ES-I3 (cell line): ENCODE data around the gene ZNF423.

Experiments
- H3K36me3 ChIP-seq: 2 replicates; pipeline ENCODE4 v1.6.1; 2013; ENCODE audit warnings: mild to moderate bottlenecking, low read length, control low read depth, moderate library complexity; ENCODE audit not compliant: insufficient read depth
- H3K4me1 ChIP-seq: 2 replicates; pipeline ENCODE4 v1.6.1; 2013; ENCODE audit warnings: mild to moderate bottlenecking, control low read depth, low read length; ENCODE audit not compliant: insufficient read depth
- H3K9ac ChIP-seq: 2 replicates; pipeline ENCODE4 v1.6.1; 2013; ENCODE audit warnings: low read depth, mild to moderate bottlenecking, low read length, moderate library complexity
- H3K9me3 ChIP-seq: 2 replicates; pipeline ENCODE4 v1.6.1; 2013; ENCODE audit warnings: mild to moderate bottlenecking, low read length, moderate library complexity; ENCODE audit not compliant: control insufficient read depth, insufficient read depth

ZNF423 gene

DNA sequence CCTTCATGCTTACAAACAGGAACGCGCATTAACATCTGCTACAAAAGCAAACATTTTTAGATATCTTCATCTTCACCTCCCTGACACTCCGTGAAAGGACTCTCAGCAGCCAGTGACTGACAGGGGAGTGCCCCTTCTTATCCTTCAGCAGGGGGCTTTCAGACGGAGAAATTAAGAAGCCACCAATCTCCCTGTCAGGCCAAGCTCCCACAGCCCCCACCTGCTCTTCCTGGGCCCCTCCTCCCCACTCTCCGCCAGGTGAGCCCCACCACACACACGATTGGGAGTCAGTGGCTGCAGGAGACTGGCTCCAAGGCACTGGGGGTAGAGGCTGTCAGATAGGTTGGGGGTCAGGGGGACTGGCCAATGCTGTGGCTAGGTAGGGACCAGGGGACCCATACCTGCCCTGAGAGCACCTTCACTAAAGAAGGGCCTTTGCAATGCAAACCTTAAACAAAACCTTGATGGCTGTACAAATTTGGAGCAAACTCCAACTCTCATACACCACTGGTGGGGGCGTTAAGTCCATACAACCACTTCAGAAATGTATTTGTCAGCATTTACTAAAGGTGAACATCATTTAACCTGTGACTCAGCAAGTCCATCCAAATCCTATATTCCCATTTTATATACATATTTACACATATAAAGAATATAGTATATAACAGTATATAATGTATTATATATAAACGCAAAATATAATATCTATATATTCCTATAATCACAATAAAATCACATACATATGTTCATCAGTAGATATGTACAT is 232.2 kb downstream of the ZNF423 start:
- peaks cover 11% of the 10 kb centered on the region; the same call in 1 of the 2 replicates for H3K4me1 ChIP-seq
- no peaks in the 10 kb centered on the region for H3K36me3 ChIP-seq
- no peaks in the 10 kb centered on the region for H3K9me3 ChIP-seq
- no peak overlapping the region for H3K9ac ChIP-seq

DNA sequence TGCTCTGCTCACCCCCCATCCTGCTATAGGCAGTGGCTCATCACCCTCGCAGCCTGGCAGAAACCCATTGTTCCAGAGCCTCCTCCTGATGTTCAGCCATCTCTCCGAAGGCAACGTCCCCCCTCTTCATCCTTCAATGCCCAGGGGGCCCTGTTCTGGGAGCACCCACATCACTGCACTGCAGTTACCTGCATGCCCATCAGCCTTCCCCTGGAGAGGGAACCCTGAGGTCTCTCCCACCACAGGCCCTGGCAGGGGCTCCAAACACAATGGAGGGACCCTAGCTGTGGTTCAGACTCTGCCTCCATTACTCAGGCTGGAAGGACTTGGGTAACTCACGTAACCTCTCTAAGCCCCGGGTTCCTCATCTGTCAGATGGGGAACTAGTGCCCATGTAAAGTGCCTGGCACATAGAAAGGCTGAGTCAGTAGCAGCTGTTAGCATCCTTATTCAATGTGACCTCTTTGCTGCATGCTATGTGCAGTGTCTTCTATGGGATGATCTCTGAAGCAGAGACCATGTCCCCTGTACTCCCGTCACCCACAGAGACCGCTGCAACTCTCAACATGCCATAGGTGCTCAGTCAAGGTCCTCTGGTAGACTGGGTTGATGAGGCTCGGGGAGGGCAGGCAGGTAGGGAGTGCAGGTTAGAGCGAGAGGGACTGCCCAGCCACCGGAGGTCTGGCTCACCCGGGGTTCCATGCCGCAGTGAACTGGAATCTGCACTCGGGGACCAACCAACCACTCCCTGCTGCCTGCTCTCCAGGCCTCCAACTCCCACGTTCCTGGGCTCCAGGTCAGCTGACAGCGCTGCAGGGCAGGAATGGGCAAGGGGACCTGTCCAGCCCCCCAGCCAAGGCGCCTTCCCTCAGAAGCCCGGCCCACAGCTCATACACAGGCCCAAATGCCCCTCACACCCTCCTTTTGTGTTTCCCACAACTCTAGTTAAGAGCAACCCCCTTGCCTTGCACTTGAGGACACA is 233.2 kb downstream of the ZNF423 start:
- Histone ChIP-seq H3K36me3 (no peaks in the 10 kb centered on the region), H3K4me1 (peaks cover 11% of the 10 kb centered on the region; the same call in 1 of the 2 replicates), H3K9me3 (no peaks in the 10 kb centered on the region), H3K9ac (no peak overlapping the region)

DNA sequence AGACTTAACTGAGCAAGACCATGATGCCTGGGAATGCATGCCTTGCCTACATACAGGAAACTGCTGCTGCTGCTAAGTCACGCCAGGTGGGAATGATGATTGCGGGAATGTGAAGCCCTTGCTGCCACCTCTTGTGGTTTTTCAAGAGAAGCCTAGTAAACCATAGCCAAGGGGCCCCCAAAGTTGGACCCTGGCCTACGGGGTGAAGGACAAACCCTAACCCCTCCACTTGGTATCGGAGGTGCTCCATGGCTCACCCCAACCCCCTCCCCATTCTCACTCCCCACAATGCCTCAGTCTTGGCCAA is 233.9 kb downstream of the ZNF423 start:
- Histone ChIP-seq H3K4me1 (peaks cover 11% of the 10 kb centered on the region; the same call in 1 of the 2 replicates), H3K36me3 (no peaks in the 10 kb centered on the region), H3K9ac (no peak overlapping the region), H3K9me3 (no peaks in the 10 kb centered on the region)

DNA sequence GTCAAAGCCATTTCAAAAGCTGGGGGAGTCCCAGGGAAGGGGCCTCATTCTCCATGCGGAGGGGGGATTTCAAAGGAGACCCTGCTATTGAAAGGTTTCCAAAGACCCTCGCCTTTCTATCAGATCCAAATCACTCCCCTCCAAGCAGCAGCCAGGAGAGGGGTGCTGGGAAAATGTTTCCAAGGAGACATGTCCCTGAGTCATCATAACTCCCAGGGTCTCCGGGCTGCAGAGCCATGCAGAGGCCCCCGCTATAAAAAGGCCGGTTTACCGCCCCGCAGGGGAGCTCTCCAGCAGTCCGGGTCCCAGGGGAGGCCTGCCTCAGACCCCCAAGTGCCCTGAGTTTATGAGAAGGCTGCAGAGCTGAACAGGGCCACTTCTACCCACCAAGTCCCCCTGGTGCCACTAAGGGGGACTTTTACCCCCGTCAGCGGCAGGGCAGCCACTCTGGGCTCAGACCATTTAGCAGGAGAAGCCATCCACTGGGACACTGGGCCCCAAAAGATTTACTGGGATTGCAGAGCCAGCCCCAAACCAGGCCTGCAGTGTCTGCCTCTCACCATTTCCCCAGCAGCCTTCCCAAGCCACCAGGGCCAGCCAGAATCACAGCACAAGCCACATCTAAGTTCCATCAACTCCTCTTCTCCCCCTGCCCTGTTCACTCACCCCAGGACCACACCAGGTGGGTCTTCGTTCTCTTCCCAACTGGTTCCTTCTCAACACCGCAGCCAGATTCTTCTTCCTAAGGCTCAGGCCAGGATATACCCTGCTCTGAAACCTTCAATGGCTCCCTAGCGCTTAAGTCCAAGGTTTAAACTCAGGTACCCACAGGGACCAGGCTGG is 234.4 kb downstream of the ZNF423 start:
- H3K36me3 ChIP-seq = no peaks in the 10 kb centered on the region
- H3K4me1 ChIP-seq = peaks cover 11% of the 10 kb centered on the region; the same call in 1 of the 2 replicates
- no peak overlapping the region for H3K9ac ChIP-seq
- no peaks in the 10 kb centered on the region for H3K9me3 ChIP-seq

DNA sequence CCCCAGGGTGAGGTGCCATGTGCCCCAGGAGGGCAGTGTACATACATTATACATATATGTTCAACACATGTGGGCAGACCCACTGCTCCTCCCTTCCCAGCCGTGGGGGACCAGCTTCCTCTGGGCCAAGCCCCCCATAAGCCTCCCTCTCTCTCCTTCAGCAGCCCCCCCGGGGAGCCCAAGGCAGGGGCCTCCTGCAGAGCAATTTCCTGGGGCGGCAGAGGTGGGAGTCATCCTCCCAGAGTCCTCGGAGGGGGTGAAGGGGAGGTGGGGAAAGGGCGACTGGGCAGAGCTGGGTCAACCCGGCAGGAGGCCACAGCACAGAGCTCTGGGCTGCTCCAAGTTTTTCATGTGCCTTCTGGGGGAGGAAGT is 235.1 kb downstream of the ZNF423 start:
- Histone ChIP-seq H3K9me3 (no peaks in the 10 kb centered on the region), H3K4me1 (peaks cover 11% of the 10 kb centered on the region; the same call in 1 of the 2 replicates), H3K36me3 (no peaks in the 10 kb centered on the region), H3K9ac (no peak overlapping the region)

DNA sequence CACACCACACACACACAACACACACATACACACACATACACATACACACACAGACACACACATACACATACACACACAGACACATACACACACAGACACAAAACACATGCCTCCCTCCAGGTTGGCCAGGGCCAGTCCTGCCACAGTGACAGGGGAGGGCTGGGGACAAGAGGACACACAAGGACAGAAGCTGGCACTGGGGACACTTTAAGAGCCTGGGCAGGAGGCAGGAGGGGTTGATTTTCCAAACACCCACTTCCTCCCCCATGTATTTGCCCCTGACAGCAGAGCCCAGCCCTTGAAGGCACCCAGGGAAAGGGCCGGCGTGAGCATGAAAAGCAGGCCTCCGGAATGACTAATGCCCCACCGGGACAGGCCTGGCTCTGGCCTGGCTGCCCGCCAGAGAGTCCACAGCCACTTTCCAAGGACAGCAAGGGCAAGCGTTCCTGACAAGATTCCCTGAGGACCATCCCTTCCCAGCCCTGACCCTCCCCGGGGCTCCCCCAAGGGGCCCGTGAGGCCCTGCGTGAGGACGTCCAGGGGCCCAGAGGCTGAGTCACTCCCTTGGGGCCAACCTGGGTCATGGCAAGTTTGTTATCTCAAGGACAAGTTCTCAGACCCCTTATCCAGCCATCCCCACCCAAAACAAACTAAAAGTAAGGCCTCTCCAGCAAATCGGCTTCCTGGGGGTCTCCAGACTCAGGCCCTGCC is 235.6 kb downstream of the ZNF423 start:
- Histone ChIP-seq H3K4me1 (peaks cover 11% of the 10 kb centered on the region; the same call in 1 of the 2 replicates), H3K9me3 (no peaks in the 10 kb centered on the region), H3K36me3 (no peaks in the 10 kb centered on the region), H3K9ac (no peak overlapping the region)

DNA sequence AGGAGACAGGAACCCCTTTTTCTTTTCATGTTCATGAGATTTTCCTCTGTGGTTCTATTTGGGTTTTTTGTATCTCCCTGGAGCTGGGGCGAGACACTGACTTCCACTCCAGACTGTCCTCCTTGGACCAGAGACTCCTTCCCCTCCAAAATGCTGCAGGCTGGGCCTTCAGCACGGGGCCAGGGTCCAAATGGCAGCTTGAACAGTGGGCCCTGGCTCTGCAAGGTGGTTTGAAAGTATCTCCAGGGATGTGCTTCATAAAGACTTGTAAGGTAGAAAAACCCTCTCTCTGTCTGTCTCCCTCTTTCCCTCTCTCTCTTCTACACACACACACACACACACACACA is 236.1 kb downstream of the ZNF423 start:
- Histone ChIP-seq H3K9me3 (no peaks in the 10 kb centered on the region), H3K4me1 (peaks cover 11% of the 10 kb centered on the region; the same call in 1 of the 2 replicates), H3K9ac (no peak overlapping the region), H3K36me3 (no peaks in the 10 kb centered on the region)

DNA sequence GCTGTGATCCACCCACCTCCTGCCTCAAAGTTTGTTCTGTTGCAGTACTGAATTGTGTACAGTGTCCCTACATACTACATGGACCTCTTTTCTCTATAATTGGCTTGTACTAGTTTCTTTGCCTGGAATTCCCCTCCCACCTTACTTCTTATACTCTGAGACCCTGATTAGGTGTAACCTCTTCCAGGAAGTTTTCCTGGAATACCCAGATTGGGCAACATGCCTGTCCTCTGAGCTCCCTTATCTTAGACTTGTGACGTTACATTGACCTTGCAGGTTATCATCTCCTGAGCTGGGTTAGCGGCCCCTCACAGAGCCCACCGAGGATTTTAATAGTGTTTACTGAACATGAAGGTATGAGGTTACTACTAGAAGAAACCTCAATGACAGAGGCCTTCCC is 237.0 kb downstream of the ZNF423 start:
- Histone ChIP-seq H3K4me1 (peaks cover 11% of the 10 kb centered on the region; the same call in 1 of the 2 replicates), H3K9ac (no peak overlapping the region), H3K36me3 (no peaks in the 10 kb centered on the region), H3K9me3 (peaks cover 2% of the 10 kb centered on the region; the same call in 1 of the 2 replicates)

DNA sequence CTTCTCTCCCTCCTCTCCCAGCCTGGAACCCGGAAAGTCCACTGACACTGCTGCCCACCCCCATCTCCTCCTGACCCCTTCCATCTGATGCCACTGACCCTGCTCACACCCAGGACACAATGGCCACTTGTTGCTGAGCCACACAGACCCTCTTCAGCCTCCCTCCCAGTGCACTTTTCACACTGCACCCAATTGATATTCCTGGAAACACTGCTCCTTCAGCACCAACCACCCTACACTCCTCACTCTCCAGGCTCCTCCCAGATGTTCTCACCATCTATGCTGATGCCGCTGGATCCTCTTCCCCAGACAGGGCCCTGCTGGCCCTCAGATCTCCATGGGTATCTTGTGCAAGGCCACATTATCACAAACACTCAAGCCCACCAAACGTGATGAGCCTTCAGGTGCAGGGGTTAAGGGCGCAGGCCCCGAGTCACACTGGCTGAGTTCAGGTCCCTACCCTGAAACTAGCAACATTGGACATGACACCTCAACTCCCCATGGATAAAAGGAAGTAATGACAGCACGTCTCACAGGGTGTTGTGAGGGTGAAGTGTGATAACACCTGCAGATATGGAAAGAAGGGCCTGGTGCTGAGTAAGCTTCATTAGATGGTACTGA is 238.1 kb downstream of the ZNF423 start:
- H3K9ac ChIP-seq = no peak overlapping the region
- peaks cover 11% of the 10 kb centered on the region; the same call in 1 of the 2 replicates for H3K4me1 ChIP-seq
- H3K9me3 ChIP-seq = peaks cover 2% of the 10 kb centered on the region; the same call in 1 of the 2 replicates
- no peaks in the 10 kb centered on the region for H3K36me3 ChIP-seq

DNA sequence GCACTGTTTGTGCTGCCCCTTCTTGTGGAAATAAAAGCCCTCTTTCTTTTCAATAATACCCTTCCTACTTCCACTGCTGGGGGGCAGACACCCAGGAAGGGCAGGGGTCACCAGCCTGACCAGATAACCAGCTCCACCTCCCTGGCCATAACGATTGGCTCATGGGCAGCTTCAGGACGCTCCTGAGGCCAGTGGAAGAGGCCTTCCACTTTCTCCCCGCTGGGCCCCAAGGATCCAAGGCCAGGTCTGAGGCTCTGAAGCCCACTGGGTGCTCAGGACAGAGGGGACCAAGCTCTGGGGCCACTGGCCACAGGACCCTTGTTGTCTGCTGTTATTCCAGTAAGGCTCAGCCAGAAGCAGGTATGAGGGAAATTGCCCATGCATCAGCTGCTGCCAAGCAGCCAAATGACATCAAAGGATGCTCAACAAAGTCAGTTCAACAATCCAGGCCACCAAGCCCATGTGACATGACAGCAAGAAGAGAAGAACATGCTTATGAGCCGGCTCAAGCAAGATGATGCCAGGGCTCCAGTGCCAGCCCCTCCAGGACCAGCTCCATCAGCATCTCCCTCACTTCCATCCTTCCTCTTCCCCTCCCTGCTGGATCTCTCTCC is 238.8 kb downstream of the ZNF423 start:
- H3K36me3 ChIP-seq = no peaks in the 10 kb centered on the region
- peaks cover 2% of the 10 kb centered on the region; the same call in 1 of the 2 replicates for H3K9me3 ChIP-seq
- H3K9ac ChIP-seq = no peak overlapping the region
- H3K4me1 ChIP-seq = peaks cover 11% of the 10 kb centered on the region; the same call in 1 of the 2 replicates

DNA sequence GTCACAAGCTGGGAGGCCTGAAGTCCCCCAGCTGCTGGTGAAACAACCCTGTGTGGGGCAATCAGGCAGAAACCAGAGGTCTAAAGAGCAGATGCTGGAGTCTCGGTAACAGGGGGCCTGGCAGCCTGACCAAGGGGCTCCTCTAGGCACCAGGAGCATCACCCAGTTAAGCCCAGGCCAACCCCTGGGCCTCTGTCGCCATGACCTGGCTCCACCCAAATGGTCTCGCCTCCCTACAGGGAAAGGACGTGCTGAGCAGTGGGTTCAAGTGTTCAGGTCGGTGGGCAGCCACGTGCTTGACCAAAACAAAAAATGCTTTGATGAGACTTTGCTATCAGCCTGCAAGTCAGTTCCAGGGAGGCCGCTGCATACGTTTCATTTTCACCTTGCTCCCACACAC is 240.3 kb downstream of the ZNF423 start:
- H3K4me1 ChIP-seq = peaks cover 6% of the 10 kb centered on the region; the same call in 1 of the 2 replicates
- H3K9ac ChIP-seq = no peak overlapping the region
- no peaks in the 10 kb centered on the region for H3K36me3 ChIP-seq
- peaks cover 2% of the 10 kb centered on the region; the same call in 1 of the 2 replicates for H3K9me3 ChIP-seq

DNA sequence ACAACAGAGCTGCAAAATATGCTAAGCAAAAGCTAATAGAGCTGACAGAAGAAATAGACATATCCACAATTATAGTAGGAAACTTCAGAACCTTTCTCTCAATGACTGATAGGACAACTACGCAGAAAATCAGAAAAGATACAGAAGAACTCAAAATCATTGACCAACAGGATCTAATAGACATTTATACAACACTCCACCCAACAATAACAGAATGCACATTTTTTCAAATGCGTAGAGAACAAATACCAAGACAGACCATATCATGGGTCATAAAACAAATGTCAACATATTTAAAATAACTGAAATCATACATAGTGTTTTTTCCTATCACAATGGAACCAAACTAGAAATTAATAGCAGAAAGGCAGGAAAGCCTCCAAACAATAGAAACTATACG is 244.9 kb downstream of the ZNF423 start:
- Histone ChIP-seq H3K4me1 (peaks cover 16% of the 10 kb centered on the region), H3K9ac (no peak overlapping the region), H3K36me3 (no peaks in the 10 kb centered on the region), H3K9me3 (peaks cover 2% of the 10 kb centered on the region; the same call in 1 of the 2 replicates)

DNA sequence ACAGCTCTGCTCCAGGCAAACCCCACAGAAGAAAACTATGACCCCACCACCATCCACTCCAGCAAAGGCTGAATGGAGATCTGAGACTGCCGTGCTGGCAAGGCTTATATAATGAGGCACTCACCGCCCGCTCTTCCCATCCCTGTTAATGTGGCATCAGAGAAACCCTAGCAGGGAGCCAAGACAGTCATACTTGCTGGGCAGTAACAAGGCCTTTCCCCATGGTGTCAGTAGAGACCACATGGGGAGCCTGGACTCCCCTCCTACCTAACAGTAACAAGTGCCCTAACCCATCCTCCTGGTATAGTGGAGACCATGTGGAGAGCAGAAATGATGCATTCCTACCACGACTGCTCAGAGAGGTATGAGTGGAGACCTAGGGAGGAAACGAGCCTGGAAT is 247.1 kb downstream of the ZNF423 start:
- no peaks in the 10 kb centered on the region for H3K9me3 ChIP-seq
- no peaks in the 10 kb centered on the region for H3K36me3 ChIP-seq
- no peak overlapping the region for H3K9ac ChIP-seq
- H3K4me1 ChIP-seq = peaks cover 16% of the 10 kb centered on the region
